Pancreas (tissue), 10 donors: ENCODE measurements around the gene NDUFS8. TPM values are rescaled to one million over a fixed set of nuclear protein-coding genes. Genes with fewer than 3 reads are reported as not detected.

Experiments
- ATAC-seq, 4 donors: fragments of 200-7000 bp; cut with Tn5 transposase; one replicate each; pipeline versions ENCODE4 v1.8.0 to v1.9.1; 2020; ENCODE audit warnings: mild to moderate bottlenecking in 4 of 4, moderate library complexity in 4 of 4
- DNase-seq, 6 donors: peaks; one replicate each; pipeline ENCODE4 v3.0.0-alpha.2; 2020
- FAIRE-seq: peaks from 2 replicates; lab custom pipeline; 2012; peaks lifted over from hg19 to GRCh38; lab: Jason Lieb, UNC
- H3K27ac ChIP-seq, 4 donors: fragments of 200-600 bp; sonication (generic); 1 replicate in 3 of 4; 2 replicates in 1 of 4; pipeline versions ENCODE4 v1.5.0 to v1.8.0; 2020
- H3K27me3 ChIP-seq, 4 donors: fragments of 200-600 bp; one replicate each; pipeline ENCODE4 v1.8.0; 2021
- H3K36me3 ChIP-seq, 3 donors: fragments of 200-600 bp; sonication (generic) in 1 of 3; one replicate each; pipeline versions ENCODE4 v1.5.0 to v1.8.0; 2020 to 2021
- H3K4me1 ChIP-seq, 3 donors: fragments of 200-600 bp; one replicate each; pipeline ENCODE4 v1.8.0; 2021
- H3K4me3 ChIP-seq, 4 donors: fragments of 200-600 bp; sonication (generic) in 2 of 4; one replicate each; pipeline versions ENCODE4 v1.5.0 to v1.8.0; 2020 to 2021
- H3K9me3 ChIP-seq, 4 donors: fragments of 200-600 bp; one replicate each; pipeline ENCODE4 v1.8.0; 2021
- CTCF ChIP-seq, 4 donors: fragments of 200-600 bp; sonication (generic) in 3 of 4; IDR thresholded peaks; one replicate each; pipeline versions ENCODE4 v1.5.0 to v1.8.0; 2021; ENCODE audit warnings: antibody characterized with exemption in 4 of 4
- WGBS, 2 donors: extraction: QIAGEN DNeasy Blood & Tissue Kit; methylation state at CpG; one replicate each; pipeline ENCODE4 v1.1.7; 2013; 5-methylcytosine and 5-hydroxymethylcytosine counted together
- intact Hi-C, 3 donors: fragments of 100-400 bp; cut with DNase I; formaldehyde crosslinking; loops; one replicate each; pipeline versions ENCODE4 v1.11.1 to v1.14.2; 2022
- microRNA-seq, 2 donors: library from miRNA; unstranded; fragments of <30 nt; microRNA quantifications; one replicate each; pipeline versions ENCODE4 to v1.1.0, GENCODE V29; 2019 to 2020
- polyA plus RNA-seq, 2 donors: library from polyadenylated mRNA; stranded (reverse); fragments of 200-250 nt; gene quantifications; one replicate each; pipeline ENCODE4 v1.2.3, GENCODE V29; 2013
- total RNA-seq, 6 donors: library from RNA; stranded (reverse); fragmentation: NEBNext Ultra II Directional in 4 of 6; extraction: Animal tissue kit (Norgen Biotek cat#: 25700) in 4 of 6; gene quantifications; one replicate each; pipeline versions ENCODE4 v1.2.1 to v1.2.4, GENCODE V29; 2021 to 2023
- donor health status: healthy with polysubstance abuse.
- donor health status: DM: no; HTN: no; CAD: no; lungs with moderate emphysema.
- donor health status: DM: no; HTN: no; CAD: no.
- donor health status: control.
- donor health status: control.
- donor health status: Bipolar disorder and iron deficiency.
- donor health status: DM: yes; HTN: yes; CAD: no.
- donor health status: DM: no; HTN: no; CAD: no.
- donor health status: DM: no; HTN: no; CAD: no.
- donor health status: DM: yes; HTN: yes; CAD: no.

NDUFS8 gene
- total and polyA plus RNA-seq, 8 donors, result 43.6 to 121 (median 61.8) TPM

- no peaks in the 10 kb centered on the region for H3K9me3 ChIP-seq
These were observed 52.0 kb downstream of the NDUFS8 start for GRCh38 chr11:68082481-68082880.

GRCh38 chr11:68083517-68083916, 53.0 kb downstream of the NDUFS8 start:
- no peaks in the 10 kb centered on the region for H3K9me3 ChIP-seq
- DNase-seq (no peak), ATAC-seq (no peak), FAIRE-seq (no peak)
- no peaks in the 10 kb centered on the region for H3K27me3 ChIP-seq
- H3K4me3 ChIP-seq, result no peak overlapping the region
- H3K27ac ChIP-seq, result no peak overlapping the region
- no peaks in the 10 kb centered on the region for H3K36me3 ChIP-seq
- peaks cover 10 to 30% (median 29%) of the 10 kb centered on the region in 3 donors for H3K4me1 ChIP-seq
- intact Hi-C loops, result no loop called here
- no peak for TF ChIP-seq CTCF (IDR thresholded peaks at IDR 0.05)
- 39 to 42% methylated on average over 3 of the region's 3 CpGs for WGBS, 2 donors

More at GRCh38 chr11:68082481-68082880, 52.0 kb downstream of the NDUFS8 start:
- Histone ChIP-seq H3K36me3 (no peaks in the 10 kb centered on the region), H3K27ac (peak overlapping the region in 2 of 4 donors; percentile 22 to 29), H3K4me1 (peaks cover 10 to 31% (median 29%) of the 10 kb centered on the region in 3 donors), H3K4me3 (no peak overlapping the region), H3K27me3 (no peaks in the 10 kb centered on the region)
- WGBS, 2 donors, result 11 to 16% methylated on average over 3 of the region's 3 CpGs
- DNase-seq (no peak), FAIRE-seq (no peak), ATAC-seq (peak in 2 of 4 donors; percentile 20 to 41)
- no peak for TF ChIP-seq CTCF (IDR thresholded peaks at IDR 0.05)
- intact Hi-C loops, result no loop called here

Small RNA genes within 50 kb of the gene (microRNA-seq; reads per million reads assigned to microRNA genes)
- gene MIR4691 (0 to 0.29 reads per million in 2 donors), gene MIR6753 (0 reads per million in 2 donors), gene MIR7113 (0.29 to 0.77 reads per million in 2 donors)

Other genes with a start within 250 kb of the NDUFS8 start
- 10 to 100 TPM; 13.0 to 28.5 (median 16.6) TPM for gene UNC93B1, start 26.6 kb upstream of the NDUFS8 start, total RNA-seq
- gene UNC93B1, start 26.6 kb upstream of the NDUFS8 start, polyA plus RNA-seq, result 10 to 100 TPM; 26.3 to 36.5 TPM
- 10 to 100 TPM in 2 of 6 donors, 1 to 10 TPM in 4; 3.2 to 13.7 (median 8.0) TPM for gene ALDH3B1, start 20.4 kb upstream of the NDUFS8 start, total RNA-seq
- 1 to 10 TPM; 6.4 to 9.5 TPM for gene ALDH3B1, start 20.4 kb upstream of the NDUFS8 start, polyA plus RNA-seq
- 100 to 1,000 TPM; 166 to 287 (median 201) TPM for gene TCIRG1, start 8.3 kb downstream of the NDUFS8 start, total RNA-seq
- 1,000 to 10,000 TPM in 1 of 2 donors, 100 to 1,000 TPM in 1; 550 to 1,036 TPM for gene TCIRG1, start 8.3 kb downstream of the NDUFS8 start, polyA plus RNA-seq
- 10 to 100 TPM; 17.4 to 37.2 (median 26.8) TPM for gene CHKA, start 90.7 kb downstream of the NDUFS8 start, total RNA-seq
- 100 to 1,000 TPM in 1 of 2 donors, 10 to 100 TPM in 1; 63.1 to 110 TPM for gene CHKA, start 90.7 kb downstream of the NDUFS8 start, polyA plus RNA-seq
- 10 to 100 TPM; 21.7 to 30.8 (median 23.2) TPM for gene KMT5B, start 182.6 kb downstream of the NDUFS8 start, total RNA-seq
- gene KMT5B, start 182.6 kb downstream of the NDUFS8 start, polyA plus RNA-seq, result 10 to 100 TPM; 12.8 to 19.3 TPM
- gene C11orf24, start 241.3 kb downstream of the NDUFS8 start, total RNA-seq, result 10 to 100 TPM; 12.4 to 19.9 (median 16.6) TPM
- 10 to 100 TPM; 19.0 to 20.3 TPM for gene C11orf24, start 241.3 kb downstream of the NDUFS8 start, polyA plus RNA-seq